ENCODE measurements around the gene ITFG2.

GRCh38 chr12:2765052-2765451 is 47.4 kb upstream of the ITFG2 start:
- TF ChIP-seq EZH2 (IDR thresholded peaks at IDR 0.05; ENCODE audit: insufficient read depth, poor library complexity, severe bottlenecking) (no peak), EZH2phosphoT487 (IDR thresholded peaks at IDR 0.05; ENCODE audit: insufficient read depth, low read depth) (no peak)

Data from GM23248 (cell line).